A673 (cell line): Measurements from ENCODE around the gene PLCD3. TPM values are rescaled to one million over a fixed set of nuclear protein-coding genes. Genes with fewer than 3 reads are reported as not detected.

ENCODE experiments used
- BruUV-seq: library from RNA; stranded (reverse); fragments of 400-500 nt; replicated peaks from 2 replicates; lab custom pipeline; 2021; lab: Mats Ljungman, UMichigan
- CTCF ChIA-PET: fragments of 300-600 bp; sonication (Branson Sonifier 250); formaldehyde crosslinking; loops from one replicate; lab custom pipeline; 2022; ENCODE audit warnings: antibody characterized with exemption; lab: Charles Lee
- POLR2A ChIA-PET: fragments of 300-600 bp; sonication (Branson Sonifier 250); formaldehyde crosslinking; loops from one replicate; lab custom pipeline; 2022; ENCODE audit warnings: antibody characterized with exemption; ENCODE audit not compliant: low non-redundant PET; lab: Charles Lee
- DNase-seq: peaks from one replicate; pipeline ENCODE4 v3.0.0-alpha.2; 2015; ENCODE audit warnings: low spot score
- H3K27ac ChIP-seq: fragments of 200-600 bp; sonication (generic); 2 replicates; pipeline ENCODE4 v1.5.1; 2016; ENCODE audit warnings: mixed run types, low read depth, mild to moderate bottlenecking, mixed read lengths, antibody characterized with exemption, low read length; ENCODE audit not compliant: poor library complexity, severe bottlenecking
- H3K27me3 ChIP-seq: fragments of 200-600 bp; sonication (generic); replicated peaks from 2 replicates; pipeline ENCODE4 v1.6.1; 2017; ENCODE audit warnings: mixed run types, low read depth, mild to moderate bottlenecking, mixed read lengths, antibody characterized with exemption, low read length; ENCODE audit not compliant: insufficient read depth, poor library complexity
- H3K36me3 ChIP-seq: fragments of 200-600 bp; sonication (generic); 2 replicates; pipeline ENCODE4 v1.6.1; 2016; ENCODE audit warnings: mixed run types, mild to moderate bottlenecking, mixed read lengths, antibody characterized with exemption, low read length; ENCODE audit not compliant: insufficient read depth, poor library complexity, severe bottlenecking
- H3K4me1 ChIP-seq: fragments of 200-600 bp; sonication (generic); 2 replicates; pipeline ENCODE4 v1.6.1; 2017; ENCODE audit warnings: mixed run types, mild to moderate bottlenecking, mixed read lengths, antibody characterized with exemption, low read length; ENCODE audit not compliant: insufficient read depth, poor library complexity, severe bottlenecking
- H3K4me3 ChIP-seq: fragments of 200-600 bp; sonication (generic); 2 replicates; pipeline ENCODE4 v1.5.1; 2016; ENCODE audit warnings: low read depth, mixed run types, mild to moderate bottlenecking, mixed read lengths, low read length; ENCODE audit not compliant: poor library complexity, severe bottlenecking
- H3K9me3 ChIP-seq: fragments of 200-600 bp; sonication (generic); 2 replicates; pipeline ENCODE4 v1.6.1; 2016; ENCODE audit warnings: mixed run types, low read depth, mild to moderate bottlenecking, mixed read lengths, antibody characterized with exemption, low read length; ENCODE audit not compliant: poor library complexity, severe bottlenecking
- CTCF ChIP-seq: fragments of 300-800, 200-600 bp; sonication (generic); conservative IDR thresholded peaks from 2 replicates; pipeline ENCODE4 v1.5.1; 2017; ENCODE audit warnings: low read depth, mild to moderate bottlenecking, antibody characterized with exemption, low read length, moderate library complexity, mixed read lengths
- EZH2 ChIP-seq: fragments of 200-600 bp; sonication (generic); IDR thresholded peaks from 2 replicates; pipeline ENCODE4 v1.6.1; 2017; ENCODE audit warnings: borderline replicate concordance, low read depth, mild to moderate bottlenecking, mixed read lengths, antibody characterized with exemption, low read length; ENCODE audit not compliant: poor library complexity, severe bottlenecking
- intact Hi-C: fragments of 100-400 bp; cut with micrococcal nuclease; formaldehyde crosslinking; loops from one replicate; pipeline ENCODE4 v1.10.0; 2022; ENCODE audit not compliant: unreplicated experiment
- total RNA-seq: library from RNA; stranded (reverse); gene quantifications from 2 replicates; pipeline ENCODE4 v1.2.3, GENCODE V29; 2021

Gene PLCD3
- total RNA-seq, 1 experiment from 2014 or later: 12.0 TPM

- Histone ChIP-seq H3K27ac (no peak overlapping the region), H3K36me3 (peaks cover 31% of the 10 kb centered on the region), H3K4me3 (no peak overlapping the region), H3K27me3 (no peaks in the 10 kb centered on the region), H3K4me1 (no peaks in the 10 kb centered on the region), H3K9me3 (no peaks in the 10 kb centered on the region)
- TF ChIP-seq EZH2 (no peak), CTCF (no peak)
- BruUV-seq: no TSS peak
- ChIA-PET CTCF (no interaction called here), POLR2A (no interaction called here)
- no peak for DNase-seq
- intact Hi-C loops: no loop called here
Measured at GRCh38 chr17:45104907-45105624, 27.2 kb downstream of the PLCD3 start.

- ChIA-PET CTCF (no interaction called here), POLR2A (no interaction called here)
- H3K36me3 ChIP-seq: peaks cover 32% of the 10 kb centered on the region
- no peak overlapping the region for H3K27ac ChIP-seq
- no peaks in the 10 kb centered on the region for H3K9me3 ChIP-seq
- no peaks in the 10 kb centered on the region for H3K27me3 ChIP-seq
- H3K4me1 ChIP-seq: no peaks in the 10 kb centered on the region
- no TSS peak for BruUV-seq
- no peak for TF ChIP-seq EZH2
- no peak for TF ChIP-seq CTCF
- no peak overlapping the region for H3K4me3 ChIP-seq
- no peak for DNase-seq
- intact Hi-C loops: no loop called here
Measured at GRCh38 chr17:45104497-45104896, 27.8 kb downstream of the PLCD3 start.

GRCh38 chr17:45104029-45104428, 28.3 kb downstream of the PLCD3 start:
- Histone ChIP-seq H3K4me3 (no peak overlapping the region), H3K27ac (no peak overlapping the region), H3K9me3 (no peaks in the 10 kb centered on the region), H3K27me3 (no peaks in the 10 kb centered on the region), H3K4me1 (no peaks in the 10 kb centered on the region), H3K36me3 (peaks cover 37% of the 10 kb centered on the region)
- ChIA-PET CTCF (no interaction called here), POLR2A (no interaction called here)
- TF ChIP-seq EZH2: no peak
- TF ChIP-seq CTCF: no peak
- no peak for DNase-seq
- intact Hi-C loops: no loop called here
- no TSS peak for BruUV-seq
